Heart right ventricle (tissue), 16 donors: ENCODE results near the gene ZNF146. TPM values are rescaled to one million over a fixed set of nuclear protein-coding genes. Genes with fewer than 3 reads are reported as not detected.
"Not testable (repeated sequence)": the region's sequence is repeated elsewhere in the genome, so short reads cannot be mapped to it uniquely, and the experiment has no call there.

Source experiments
- ATAC-seq, 8 donors: fragments of 200-7000 bp; cut with Tn5 transposase; one replicate each; pipeline ENCODE4 v1.9.1; 2020; ENCODE audit warnings: mild to moderate bottlenecking in 8 of 8, moderate library complexity in 8 of 8, moderate number of reproducible peaks in 1 of 8
- DNase-seq, 2 donors: peaks; one replicate each; pipeline ENCODE4 v3.0.0-alpha.2; 2020
- H3K27ac ChIP-seq, 10 donors: fragments of 200-600 bp; sonication (generic) in 2 of 10; one replicate each; pipeline versions ENCODE4 v1.5.0 to v1.8.0; 2020 to 2022; ENCODE audit warnings: mild to moderate bottlenecking in 3 of 10
- H3K27me3 ChIP-seq, 7 donors: fragments of 200-600 bp; one replicate each; pipeline ENCODE4 v1.8.0; 2021 to 2022; ENCODE audit warnings: mild to moderate bottlenecking in 2 of 7
- H3K36me3 ChIP-seq, 9 donors: fragments of 200-600 bp; sonication (generic) in 1 of 9; one replicate each; pipeline versions ENCODE4 v1.5.0 to v1.8.0; 2020 to 2022; ENCODE audit warnings: mild to moderate bottlenecking in 2 of 9
- H3K4me1 ChIP-seq, 9 donors: fragments of 200-600 bp; sonication (generic) in 1 of 9; one replicate each; pipeline versions ENCODE4 v1.5.0 to v1.8.0; 2020 to 2022; ENCODE audit warnings: mild to moderate bottlenecking in 4 of 9
- H3K4me3 ChIP-seq, 10 donors: fragments of 200-600 bp; sonication (generic) in 2 of 10; one replicate each; pipeline versions ENCODE4 v1.5.0 to v1.8.0; 2020 to 2022; ENCODE audit warnings: mild to moderate bottlenecking in 7 of 10, moderate library complexity in 2 of 10
- H3K9me3 ChIP-seq, 11 donors: fragments of 200-600 bp in 10 of 11; sonication (generic) in 2 of 11; one replicate each; pipeline versions ENCODE4 v1.5.0 to v1.8.0; 2013 to 2022; ENCODE audit warnings: mild to moderate bottlenecking in 2 of 11, control low read depth in 1 of 11, moderate library complexity in 1 of 11
- CTCF ChIP-seq, 9 donors: fragments of 200-600 bp; sonication (generic) in 2 of 9; IDR thresholded peaks; one replicate each; pipeline versions ENCODE4 v1.5.0 to v1.8.0; 2021 to 2022; ENCODE audit warnings: antibody characterized with exemption in 9 of 9, mild to moderate bottlenecking in 5 of 9, moderate library complexity in 1 of 9
- WGBS, 2 donors: extraction: QIAGEN DNeasy Blood & Tissue Kit; methylation state at CpG; one replicate each; pipeline ENCODE4 v1.1.7; 2013; ENCODE audit warnings: inconsistent platforms in 1 of 2; 5-methylcytosine and 5-hydroxymethylcytosine counted together
- intact Hi-C, 10 donors: fragments of 100-400 bp; cut with DNase I; formaldehyde crosslinking; loops; one replicate each; pipeline versions ENCODE4 v1.11.1 to v1.14.2; 2022
- long read RNA-seq, 3 donors: library from polyadenylated mRNA; unstranded; transcript quantifications; one replicate each; pipeline ENCODE4 v2.0.0, GENCODE V29; 2020 to 2021
- polyA plus RNA-seq, 2 donors: library from polyadenylated mRNA; stranded (reverse); fragments of 200-250 nt; gene quantifications; one replicate each; pipeline ENCODE4 v1.2.3, GENCODE V29; 2013
- total RNA-seq, 10 donors: library from RNA; stranded (reverse); fragmentation: NEBNext Ultra II Directional in 3 of 10; extraction: Animal tissue kit (Norgen Biotek cat#: 25700) in 3 of 10; gene quantifications; one replicate each; pipeline versions ENCODE4 v1.2.1 to v1.2.4, GENCODE V29; 2021 to 2023
- donor health status: Arrhythmogenic right ventricular cardiomyopathy.
- donor health status: ischemic (EF 13 %, LVEDD 7.1; RV severe dilation, severe dysfunction).
- donor health status: healthy with polysubstance abuse.
- donor health status: DM: no; HTN: yes; CAD: no.
- donor health status: DM: no; HTN: no; CAD: no.
- donor health status: ischemic (EF 25% LVEDD 6.9; RV normal size, moderate dysfunction).
- donor health status: ischemic (EF 25% LVEDD 5.7; RV mildly dilated, moderate dysfunction).
- donor health status: healthy.
- donor health status: DM: yes; HTN: yes; CAD: no.
- donor health status: Ischemic cardiomyopathy.
- donor health status: ischemic (EF 35%, LVEDD 5.7; RV mildly dilated, moderate dysfunction).
- donor health status: nonischemic (EF 11% LVEDD 7.7; RV severe dilation, severe dysfunction).
- donor health status: DM: yes; HTN: yes; CAD: no.
- donor health status: PGD.
- donor health status: ischemic (EF 29% LVEDD 5.4; RV normal size, mild dysfunction).
- donor health status: nonischemic (EF 23%, LVEDD 6.1; RV moderate dilation, normal function).

The ZNF146 gene
- total RNA-seq (10 to 100 TPM; 25.7 to 42.1 (median 32.6) TPM), polyA plus RNA-seq (10 to 100 TPM; 20.1 to 27.3 TPM)
- long read RNA-seq, donor 1, transcript ZNF146-201 (4 exons, 3,326 nt), result major isoform, 42 of 71 reads
- long read RNA-seq, donor 1, transcript ZNF146-202 (3 exons, 3,780 nt), result minor isoform, 8 of 71 reads
- long read RNA-seq, donor 1, partial matches to known transcripts, result 0 of 71 reads
- long read RNA-seq, donor 1, other reads (novel, unspliced or antisense), result 18 of 71 reads
- long read RNA-seq, donor 2, transcript ZNF146-202 (3 exons, 3,780 nt), result minor isoform, 10 of 75 reads
- long read RNA-seq, donor 2, transcript ZNF146-205 (3 exons, 533 nt), result minor isoform, 7 of 75 reads
- long read RNA-seq, donor 2, transcript ZNF146-201 (4 exons, 3,326 nt), result major isoform, 32 of 75 reads
- long read RNA-seq, donor 2, partial matches to known transcripts, result 0 of 75 reads
- long read RNA-seq, donor 2, other reads (novel, unspliced or antisense), result 25 of 75 reads
- long read RNA-seq, donor 3, transcript ZNF146-205 (3 exons, 533 nt), result minor isoform, 19 of 158 reads
- long read RNA-seq, donor 3, transcript ZNF146-201 (4 exons, 3,326 nt), result major isoform, 50 of 158 reads
- long read RNA-seq, donor 3, transcript ZNF146-202 (3 exons, 3,780 nt), result minor isoform, 43 of 158 reads
- long read RNA-seq, donor 3, partial matches to known transcripts, result 11 of 158 reads
- long read RNA-seq, donor 3, other reads (novel, unspliced or antisense), result 32 of 158 reads

GRCh38 chr19:36214386-36215275 is at the start of gene ZNF146, which contains the start of gene ZNF565:
Gene ZNF146, plus strand, starts transcription at chr19:36215106. Its CDS starts 21,335 bp downstream, at chr19:36236441.
Gene ZNF565, minus strand, starts transcription at chr19:36214665. Its CDS starts 12,680 bp downstream, at chr19:36201985.
- TF ChIP-seq CTCF (IDR thresholded peaks at IDR 0.05), result peak in 1 of 9 donors; percentile 8
- 0% methylated on average over 73 of the region's 73 CpGs for WGBS, 2 donors
- H3K36me3 ChIP-seq, result peaks cover 0 to 24% (median under 1%) of the 10 kb centered on the region in 9 donors
- peak; percentile 98 for DNase-seq
- ATAC-seq, result peak; percentile 96 to 98 (median 97)
- no peaks in the 10 kb centered on the region for H3K27me3 ChIP-seq
- peaks cover 0 to 44% (median 18%) of the 10 kb centered on the region in 9 donors for H3K4me1 ChIP-seq
- H3K27ac ChIP-seq, result peak within 1 kb of the TSS; percentile 88 to 96 (median 92)
- H3K4me3 ChIP-seq, result peak within 1 kb of the TSS; percentile 58 to 85 (median 76)
- intact Hi-C loops, result loop anchor here in 2 of 10 donors (1.0 to 10.0 kb wide), 4 partner anchors 99 to 450 kb away; partner anchors contain the start of genes TBCB (in 1 of the 2), THAP8 (in 1 of the 2), WDR62 (in 1 of the 2) and ZNF461 (in 1 of the 2)
- H3K9me3 ChIP-seq, result no peaks in the 10 kb centered on the region

GRCh38 chr19:36169084-36169760 is 45.7 kb upstream of the ZNF146 start:
- Histone ChIP-seq H3K9me3 (no peaks in the 10 kb centered on the region), H3K36me3 (peaks cover 0 to 30% (median 0%) of the 10 kb centered on the region in 9 donors), H3K4me3 (peak overlapping the region in 1 of 10 donors; percentile 1), H3K27me3 (no peaks in the 10 kb centered on the region), H3K27ac (peak overlapping the region; percentile 60 to 89 (median 74)), H3K4me1 (peaks cover 0 to 28% (median 19%) of the 10 kb centered on the region in 9 donors)
- peak; percentile 18 to 37 for DNase-seq
- 28 to 36% methylated on average over 9 of the region's 9 CpGs for WGBS, 2 donors
- ATAC-seq, result peak; percentile 41 to 79 (median 57)
- no peak for TF ChIP-seq CTCF (IDR thresholded peaks at IDR 0.05)
- intact Hi-C loops, result loop anchor here in 2 of 10 donors (1.0 to 5.0 kb wide), 2 partner anchors 29 to 107 kb away; partner anchors contain the start of gene CAPNS1 (in 1 of the 2)

- WGBS, 2 donors, result 91 to 95% methylated on average over 5 of the region's 5 CpGs
Observed at GRCh38 chr19:36172852-36173251, 42.1 kb upstream of the ZNF146 start.

GRCh38 chr19:36173846-36174245 is 41.1 kb upstream of the ZNF146 start:
- H3K27ac ChIP-seq, H3K36me3 ChIP-seq, H3K4me3 ChIP-seq, H3K27me3 ChIP-seq, H3K9me3 ChIP-seq, DNase-seq, ATAC-seq: not testable (repeated sequence)
- intact Hi-C loops, result loop anchor here in 7 of 10 donors (5.0 to 10.0 kb wide), 4 partner anchors 47 to 117 kb away; no protein-coding TSS in a partner anchor
- H3K4me1 ChIP-seq, result peaks cover 0 to 22% (median 15%) of the 10 kb centered on the region in 9 donors
- WGBS, 2 donors, result 74 to 84% methylated on average over 8 of the region's 8 CpGs

More at GRCh38 chr19:36172852-36173251, 42.1 kb upstream of the ZNF146 start:
- TF ChIP-seq CTCF (IDR thresholded peaks at IDR 0.05), result no peak
- DNase-seq (no peak), ATAC-seq (no peak)
- Histone ChIP-seq H3K27ac (no peak overlapping the region), H3K4me3 (no peak overlapping the region), H3K36me3 (peaks cover 0 to 4% (median 0%) of the 10 kb centered on the region in 9 donors), H3K9me3 (no peaks in the 10 kb centered on the region), H3K4me1 (peaks cover 0 to 28% (median 19%) of the 10 kb centered on the region in 9 donors), H3K27me3 (no peaks in the 10 kb centered on the region)
- intact Hi-C loops, result loop anchor here in 7 of 10 donors (5.0 to 10.0 kb wide), 4 partner anchors 46 to 116 kb away; no protein-coding TSS in a partner anchor

GRCh38 chr19:36179077-36179476 is 35.8 kb upstream of the ZNF146 start:
- H3K36me3 ChIP-seq, result peaks cover 0 to 33% (median 6%) of the 10 kb centered on the region in 9 donors
- ATAC-seq, DNase-seq, H3K27ac ChIP-seq, H3K4me1 ChIP-seq, H3K9me3 ChIP-seq, H3K4me3 ChIP-seq, H3K27me3 ChIP-seq: not testable (repeated sequence)
- 38 to 64% methylated on average over 2 of the region's 2 CpGs for WGBS, 2 donors
- intact Hi-C loops, result loop anchor here in 1 of 10 donors (10.0 kb wide), 1 partner anchor 114 kb away; no protein-coding TSS in a partner anchor
